Endometrium (tissue), 2 donors: ENCODE measurements around the gene MGAT3.
"Not testable (repeated sequence)": the region's sequence is repeated elsewhere in the genome, so short reads cannot be mapped to it uniquely, and the experiment has no call there.

Source experiments
- FAIRE-seq: peaks from 2 replicates; lab custom pipeline; 2012; peaks lifted over from hg19 to GRCh38; lab: Jason Lieb, UNC
- donor health status: control.
- donor health status: control.

Gene MGAT3

DNA sequence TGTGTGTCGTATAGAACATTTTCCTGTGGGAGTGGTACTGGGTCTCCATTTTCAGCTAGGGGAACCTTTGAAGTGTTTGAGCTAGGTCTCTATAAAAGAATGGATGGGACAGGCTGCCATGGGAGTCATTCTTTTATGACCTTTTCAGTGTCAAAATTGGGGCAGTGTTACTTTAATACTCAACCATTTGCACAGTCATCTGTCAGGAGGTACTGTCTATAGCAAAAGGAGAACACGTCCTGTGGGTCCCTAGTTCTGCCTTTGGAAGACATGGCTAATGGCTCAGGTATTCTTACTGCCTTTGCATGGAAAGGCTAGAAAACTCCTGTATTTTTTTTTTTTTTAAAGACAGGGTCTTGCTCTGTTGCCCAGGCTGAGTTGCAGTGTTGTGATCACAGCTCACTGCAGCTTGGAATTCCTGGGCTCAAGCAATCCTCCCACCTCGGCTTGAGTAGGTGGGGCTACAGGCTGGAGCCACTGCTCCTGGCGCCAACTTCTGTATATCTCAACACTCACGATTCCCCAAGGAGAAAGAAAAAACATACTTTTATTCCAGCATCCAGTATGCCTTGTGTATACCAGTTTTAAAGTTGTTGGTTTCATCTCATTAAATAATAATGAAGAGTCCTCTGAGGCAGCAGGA lies 61.5 kb downstream of the MGAT3 start:
- FAIRE-seq, result no peak

DNA sequence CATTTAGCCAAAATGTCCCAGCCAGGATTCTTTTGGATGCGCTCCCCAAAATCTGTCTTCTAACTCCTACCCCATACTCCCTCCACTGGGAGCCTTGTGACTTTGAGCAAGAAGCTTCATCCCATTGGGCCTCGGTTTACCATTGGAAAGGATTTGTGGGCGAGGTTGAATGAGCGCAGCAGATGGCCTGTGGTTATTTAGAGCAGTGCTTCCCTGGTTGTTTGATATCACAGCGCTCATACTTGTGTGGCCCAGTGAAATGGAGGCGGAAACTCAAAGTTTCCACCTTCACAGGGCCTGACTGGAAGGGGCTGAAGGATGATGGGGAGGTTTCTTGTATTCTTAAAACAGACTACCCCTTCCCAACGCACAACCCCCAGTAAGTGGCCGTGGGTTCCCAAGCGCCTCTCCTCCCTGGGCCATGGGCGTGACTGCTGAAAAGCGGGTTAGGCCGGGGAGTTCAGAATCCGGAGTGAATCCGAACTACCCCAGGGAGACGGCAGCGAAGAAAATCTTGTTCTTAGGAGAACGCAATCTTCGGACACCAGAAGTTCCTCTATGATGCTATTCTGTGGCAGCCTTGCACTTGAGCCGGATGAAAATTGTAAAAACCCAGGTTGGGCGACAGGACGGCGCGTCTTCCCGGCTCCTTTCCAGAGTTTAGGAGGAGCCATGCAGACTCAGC lies 62.3 kb downstream of the MGAT3 start:
- no peak for FAIRE-seq

DNA sequence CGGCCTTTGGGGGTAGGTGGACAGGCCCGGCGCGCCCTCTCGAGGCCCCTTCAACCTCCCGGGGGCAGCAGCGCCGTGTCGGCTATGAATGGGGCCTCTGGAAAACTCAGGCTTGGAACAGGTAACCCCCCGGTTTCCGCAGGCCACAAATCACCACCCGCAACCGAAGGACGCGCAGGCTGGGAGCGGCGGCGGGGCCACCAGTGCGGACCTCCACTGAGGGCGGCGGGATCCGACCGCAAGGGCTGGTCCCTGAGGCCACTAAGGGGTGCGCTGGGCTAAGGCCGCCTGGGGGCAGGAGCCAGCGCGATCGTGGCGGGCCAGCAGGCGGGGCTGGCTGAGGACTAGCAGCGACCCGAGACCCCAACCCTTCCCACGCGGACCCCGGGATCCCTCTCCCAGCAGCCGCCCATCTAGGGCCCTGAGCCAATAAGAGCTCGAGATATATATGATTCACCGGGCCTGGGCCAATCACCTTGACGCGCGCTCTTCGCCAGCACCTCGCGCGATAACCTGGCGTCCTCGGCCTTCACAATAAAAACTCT lies 62.9 kb downstream of the MGAT3 start:
- peak; percentile 96 for FAIRE-seq

DNA sequence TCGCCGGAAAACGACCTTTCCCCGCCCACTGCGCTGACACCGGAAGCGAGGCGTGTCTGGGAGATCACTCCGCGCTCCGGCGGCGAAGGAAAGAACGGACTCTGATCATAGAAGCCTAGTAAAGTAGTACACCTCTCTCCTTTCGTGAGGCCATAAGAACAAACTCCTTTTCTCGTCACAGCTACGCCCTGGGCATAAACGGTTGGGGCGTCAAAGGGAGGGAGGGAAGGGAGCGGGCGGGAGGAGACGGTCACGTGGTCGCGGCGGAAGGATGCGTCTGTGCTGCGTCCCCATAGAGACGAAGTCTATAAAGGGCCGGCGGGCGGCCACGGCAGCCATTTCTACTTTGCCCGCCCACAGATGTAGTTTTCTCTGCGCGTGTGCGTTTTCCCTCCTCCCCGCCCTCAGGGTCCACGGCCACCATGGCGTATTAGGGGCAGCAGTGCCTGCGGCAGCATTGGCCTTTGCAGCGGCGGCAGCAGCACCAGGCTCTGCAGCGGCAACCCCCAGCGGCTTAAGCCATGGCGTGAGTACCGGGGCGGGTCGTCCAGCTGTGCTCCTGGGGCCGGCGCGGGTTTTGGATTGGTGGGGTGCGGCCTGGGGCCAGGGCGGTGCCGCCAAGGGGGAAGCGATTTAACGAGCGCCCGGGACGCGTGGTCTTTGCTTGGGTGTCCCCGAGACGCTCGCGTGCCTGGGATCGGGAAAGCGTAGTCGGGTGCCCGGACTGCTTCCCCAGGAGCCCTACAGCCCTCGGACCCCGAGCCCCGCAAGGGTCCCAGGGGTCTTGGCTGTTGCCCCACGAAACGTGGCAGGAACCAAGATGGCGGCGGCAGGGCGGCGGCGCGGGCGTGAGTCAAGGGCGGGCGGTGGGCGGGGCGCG lies 63.7 kb downstream of the MGAT3 start, which contains the start of gene ATF4:
Gene ATF4, plus strand, starts transcription at position 337 of the 880 bp plus-strand sequence. CDS start 884 bp downstream, outside the sequence.
- FAIRE-seq, result no peak

GRCh38 chr22:39521106-39521885 lies 64.5 kb downstream of the MGAT3 start:
- not testable (repeated sequence) for FAIRE-seq

DNA sequence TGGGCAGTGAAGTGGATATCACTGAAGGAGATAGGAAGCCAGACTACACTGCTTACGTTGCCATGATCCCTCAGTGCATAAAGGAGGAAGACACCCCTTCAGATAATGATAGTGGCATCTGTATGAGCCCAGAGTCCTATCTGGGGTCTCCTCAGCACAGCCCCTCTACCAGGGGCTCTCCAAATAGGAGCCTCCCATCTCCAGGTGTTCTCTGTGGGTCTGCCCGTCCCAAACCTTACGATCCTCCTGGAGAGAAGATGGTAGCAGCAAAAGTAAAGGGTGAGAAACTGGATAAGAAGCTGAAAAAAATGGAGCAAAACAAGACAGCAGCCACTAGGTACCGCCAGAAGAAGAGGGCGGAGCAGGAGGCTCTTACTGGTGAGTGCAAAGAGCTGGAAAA lies 65.3 kb downstream of the MGAT3 start:
- FAIRE-seq, result peak; percentile 21

DNA sequence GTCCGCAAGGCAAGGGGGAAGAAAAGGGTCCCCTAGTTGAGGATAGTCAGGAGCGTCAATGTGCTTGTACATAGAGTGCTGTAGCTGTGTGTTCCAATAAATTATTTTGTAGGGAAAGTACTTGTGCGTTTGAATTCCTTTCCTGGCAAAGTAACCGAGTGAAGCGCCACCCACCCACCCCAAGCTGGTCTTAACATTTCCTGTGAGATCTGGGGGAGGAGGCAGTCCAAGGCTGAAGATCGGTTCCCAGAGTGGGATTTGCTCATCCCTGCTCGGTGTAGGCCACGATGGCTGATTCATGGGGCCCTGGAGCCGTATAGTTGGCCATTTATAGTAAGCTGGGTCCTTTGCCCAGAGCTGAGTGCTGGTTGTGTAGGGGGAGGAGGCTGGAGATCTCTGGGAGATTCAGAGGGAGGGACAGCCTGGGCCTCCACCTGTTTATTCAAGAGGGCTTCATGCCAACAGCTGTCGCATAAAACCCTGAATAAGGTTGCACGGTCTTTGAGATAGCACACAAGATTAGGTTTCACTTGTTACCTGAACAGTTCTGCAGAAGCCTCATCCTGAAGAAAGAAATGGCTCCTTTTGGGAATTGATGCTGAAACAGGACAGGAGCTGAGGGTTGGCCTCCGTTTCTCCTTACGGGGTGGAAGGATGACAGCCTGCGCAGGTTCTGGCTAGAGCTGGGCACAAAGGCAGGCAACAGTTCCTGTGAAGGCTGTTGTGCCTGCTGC lies 65.9 kb downstream of the MGAT3 start:
- FAIRE-seq, result no peak

- FAIRE-seq, result no peak
These were observed 67.4 kb downstream of the MGAT3 start for GRCh38 chr22:39524089-39524752.

DNA sequence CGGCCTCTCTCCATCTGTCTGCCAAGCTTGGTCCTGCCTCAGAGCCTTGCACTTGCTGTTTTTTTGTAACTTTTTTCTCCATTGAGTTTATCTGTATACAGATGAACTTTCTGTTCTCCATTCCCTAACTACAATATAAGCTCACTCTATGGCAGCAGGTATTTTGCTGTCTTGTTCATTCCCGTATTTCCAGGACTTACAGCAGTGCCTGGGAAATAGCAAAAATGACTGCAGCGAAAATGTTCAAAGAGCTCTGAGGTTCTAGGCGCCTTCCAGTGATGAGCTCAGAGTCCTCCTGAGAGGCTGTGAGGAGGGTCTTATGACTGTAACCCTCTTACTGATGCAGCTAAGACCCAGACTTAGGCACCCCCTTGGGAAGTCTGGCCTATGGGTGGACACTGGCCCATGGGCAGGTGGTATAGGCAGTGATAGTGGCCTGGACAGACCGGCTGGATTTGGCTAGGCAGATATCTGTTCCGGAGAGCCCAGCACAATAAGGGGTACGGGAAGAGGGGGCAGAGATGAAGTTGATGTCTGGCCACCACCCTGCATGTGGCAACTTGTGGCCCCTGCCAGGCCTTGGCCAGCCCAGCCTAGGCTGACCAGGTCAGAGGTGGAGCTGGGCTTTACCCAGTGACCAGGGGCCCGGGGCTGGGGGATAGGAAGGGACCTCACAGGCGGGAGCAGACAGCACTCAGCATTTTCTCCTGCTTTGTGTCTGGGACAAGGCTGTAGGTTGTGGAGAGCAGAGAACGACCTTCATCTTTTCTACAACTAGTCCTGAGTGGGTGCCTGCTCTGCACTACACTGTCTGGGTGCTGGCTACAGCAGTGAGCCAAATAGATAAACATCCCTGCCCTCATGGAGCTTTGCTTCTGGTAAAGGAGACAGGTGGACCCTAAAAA lies 68.2 kb downstream of the MGAT3 start:
- no peak for FAIRE-seq

DNA sequence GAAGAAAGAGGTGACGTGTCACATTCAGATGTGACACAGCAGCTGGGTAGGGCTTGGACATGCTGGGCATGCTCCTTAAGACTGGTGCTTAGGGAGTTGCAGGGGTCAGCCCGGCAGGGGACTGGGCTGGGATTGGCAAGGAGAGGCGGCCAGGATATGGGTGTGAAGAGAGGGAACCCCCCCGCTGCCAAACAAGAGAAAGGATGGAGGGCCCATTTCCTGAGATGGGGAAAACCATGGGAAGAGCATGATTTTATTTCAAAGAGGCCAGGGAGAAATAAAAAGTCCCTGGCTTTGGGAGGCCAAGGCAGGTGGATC lies 68.8 kb downstream of the MGAT3 start:
- no peak for FAIRE-seq

DNA sequence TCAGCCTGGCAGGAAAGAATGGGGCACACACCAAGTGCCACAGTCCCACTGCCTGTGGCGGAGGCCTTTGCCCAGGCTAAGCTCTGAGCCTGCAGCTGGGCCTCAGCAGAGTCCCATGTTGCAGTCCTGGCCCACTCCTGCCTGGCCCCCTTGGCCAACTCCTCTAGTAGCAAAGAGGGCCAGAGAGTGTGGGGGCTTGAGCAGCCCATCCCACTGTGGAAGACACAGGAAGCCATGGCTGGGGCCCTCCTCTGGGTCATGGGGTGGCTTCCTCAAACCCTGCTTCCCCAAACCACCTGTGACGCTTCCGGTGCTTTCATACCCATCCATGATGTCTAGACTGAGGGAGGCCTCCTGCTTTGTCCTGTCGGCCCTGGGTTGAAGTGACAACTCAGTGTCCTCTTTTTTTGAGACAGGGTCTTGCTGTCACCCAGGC lies 69.9 kb downstream of the MGAT3 start:
- FAIRE-seq, result no peak

DNA sequence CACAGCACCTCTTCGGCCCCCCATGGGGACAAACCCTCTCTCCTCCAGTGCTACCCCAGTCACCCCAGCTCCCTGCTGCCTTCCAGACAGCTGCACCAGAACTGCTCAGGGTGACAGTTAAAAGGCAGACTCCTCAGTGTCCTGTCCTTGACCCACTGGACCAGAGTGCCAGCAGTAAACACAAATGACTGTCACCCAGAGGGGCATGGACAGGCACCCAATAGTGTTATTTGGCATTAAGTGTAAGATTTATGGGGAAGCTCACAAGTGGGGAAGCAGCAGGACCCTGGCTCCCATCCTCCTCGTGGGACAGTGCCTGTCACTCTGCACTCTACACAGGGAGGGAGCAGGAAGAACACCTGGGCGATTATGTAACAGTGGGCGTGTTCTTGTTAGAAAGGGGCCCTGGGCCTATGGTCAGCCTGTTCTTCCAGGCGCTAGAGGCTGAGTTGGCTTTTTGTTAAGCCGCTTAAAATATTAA lies 70.7 kb downstream of the MGAT3 start:
- FAIRE-seq, result no peak

DNA sequence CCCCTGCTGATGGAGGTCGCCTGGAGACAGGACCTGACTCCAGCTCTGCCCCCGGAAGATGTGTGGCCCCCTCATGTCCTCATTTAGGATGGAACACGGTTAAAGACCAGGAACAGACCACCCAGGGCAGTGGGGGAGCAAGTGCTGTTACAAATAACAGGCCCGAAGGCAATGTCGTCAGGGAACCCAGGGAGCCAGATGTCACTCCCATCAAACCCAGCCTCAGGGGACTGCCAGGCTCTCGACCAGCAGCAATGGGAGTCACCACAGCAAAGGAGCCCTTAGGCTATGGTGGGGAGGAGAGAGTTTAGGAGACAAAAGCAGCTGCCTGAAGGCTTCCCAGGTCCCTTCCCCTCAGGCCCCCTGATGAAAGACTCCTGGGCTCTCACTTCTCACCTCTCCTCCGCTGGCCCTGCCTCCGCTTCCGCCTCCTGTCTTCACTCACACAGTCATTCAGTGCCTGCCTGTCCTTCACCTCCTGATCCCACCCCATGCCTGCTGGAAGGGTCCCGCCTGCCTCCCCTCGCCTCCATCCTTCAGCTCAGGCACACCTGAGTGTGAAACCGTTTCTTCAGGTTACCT lies 71.4 kb downstream of the MGAT3 start:
- no peak for FAIRE-seq

DNA sequence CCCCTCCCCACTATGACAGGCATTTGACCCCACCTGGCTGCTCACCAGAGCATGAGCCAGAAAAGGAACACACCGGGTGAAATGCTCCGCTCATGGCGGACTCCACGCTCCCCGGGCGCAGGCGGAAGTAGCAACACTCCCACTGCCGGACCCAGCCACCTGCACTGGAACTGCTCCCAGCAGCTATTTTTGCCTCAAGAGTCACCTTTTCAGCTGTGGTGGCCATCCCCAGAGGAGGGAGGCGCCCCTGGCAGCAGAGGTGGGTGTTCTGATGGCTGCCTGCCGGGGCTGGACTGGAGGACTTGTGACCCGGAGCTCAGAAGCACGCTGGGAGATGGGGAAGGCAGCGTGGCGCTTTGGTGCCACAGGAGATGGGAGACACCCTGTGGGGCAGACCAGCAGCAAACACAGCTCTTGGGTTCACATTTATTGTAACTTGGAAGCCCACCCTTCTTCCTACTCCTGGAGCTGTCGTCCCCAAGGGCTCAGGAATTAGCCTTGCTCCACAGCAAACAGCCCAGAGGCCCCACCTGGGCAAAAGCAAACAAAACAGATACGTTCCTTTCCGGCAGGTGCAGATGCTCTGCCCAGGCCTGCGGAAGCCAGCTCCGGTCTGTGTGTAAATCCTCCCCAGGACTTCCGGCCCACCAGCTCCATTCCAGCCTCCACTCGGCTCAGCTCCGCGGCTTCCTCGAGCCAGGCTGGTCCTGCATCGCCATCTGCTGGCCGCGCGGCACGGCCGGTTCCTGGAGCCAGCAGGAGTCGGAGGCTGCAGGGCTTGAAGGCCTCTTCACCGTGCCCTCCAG lies 72.1 kb downstream of the MGAT3 start:
- peak; percentile 8 for FAIRE-seq

DNA sequence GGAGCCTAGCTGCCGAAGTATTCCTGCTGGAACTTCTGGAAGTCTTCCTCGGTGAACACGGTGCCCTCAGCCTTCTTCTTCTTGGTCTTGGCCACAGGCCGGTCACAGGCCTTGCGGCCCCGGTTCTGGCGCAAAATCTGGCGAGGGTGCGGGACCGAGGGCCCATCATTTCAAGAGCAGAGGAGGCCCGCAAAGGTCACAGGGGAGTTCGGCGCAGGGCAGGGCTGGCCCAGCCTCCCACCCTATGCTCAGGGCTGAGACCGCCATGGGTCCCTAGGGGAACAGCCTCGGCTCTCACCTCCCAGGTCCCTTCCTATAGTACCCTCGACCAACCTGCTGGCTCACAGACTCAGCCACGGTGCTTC lies 72.7 kb downstream of the MGAT3 start:
- FAIRE-seq, result no peak

GRCh38 chr22:39530116-39530515 lies 73.3 kb downstream of the MGAT3 start:
- FAIRE-seq, result no peak

- no peak for FAIRE-seq
These were observed 74.0 kb downstream of the MGAT3 start for GRCh38 chr22:39530692-39531331.
